GM18511 (cell line): ENCODE results near the gene TSPAN9.

ENCODE experiments used
- ATAC-seq: cut with Tn5 transposase; IDR thresholded peaks from one replicate; pipeline ENCODE4 v1.9.1; 2021; ENCODE audit warnings: mild to moderate bottlenecking, moderate library complexity; ENCODE audit not compliant: unreplicated experiment

Gene TSPAN9

DNA sequence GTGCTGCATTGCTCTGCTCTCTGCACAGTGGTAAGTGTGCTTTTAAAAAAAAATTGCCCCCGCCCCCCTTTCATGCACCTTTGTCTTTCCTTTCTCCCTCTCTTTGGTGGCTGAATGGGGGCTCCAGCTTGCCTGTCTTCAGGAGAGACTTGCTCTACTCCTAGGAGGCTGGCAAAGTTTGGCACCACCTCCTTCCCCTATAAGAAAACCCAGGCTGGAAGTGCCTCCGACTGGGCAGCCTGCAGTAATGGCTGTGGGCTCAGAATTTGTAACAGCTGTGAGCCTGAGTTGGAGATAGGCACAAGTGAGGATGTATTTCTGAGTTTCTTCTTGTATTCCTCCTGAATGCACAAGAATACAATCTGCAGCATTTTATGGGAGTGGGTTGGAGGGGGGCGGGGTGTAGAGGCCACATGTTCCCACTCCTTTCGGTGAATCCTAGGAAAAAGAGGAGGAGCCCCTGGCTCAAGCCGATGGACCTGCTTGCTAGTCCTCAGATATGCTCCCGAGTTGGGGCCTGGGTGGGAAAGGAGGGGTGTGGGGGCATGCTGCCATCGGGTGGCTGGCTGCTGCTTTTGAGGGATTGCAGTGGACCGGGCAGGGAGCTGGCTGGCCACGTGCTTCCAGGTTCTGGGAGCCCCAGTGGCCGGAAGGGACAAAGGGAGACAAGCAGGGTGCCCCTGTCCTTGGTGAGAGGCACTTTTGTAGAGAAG is 124.3 kb downstream of the TSPAN9 start:
- no peak for ATAC-seq

DNA sequence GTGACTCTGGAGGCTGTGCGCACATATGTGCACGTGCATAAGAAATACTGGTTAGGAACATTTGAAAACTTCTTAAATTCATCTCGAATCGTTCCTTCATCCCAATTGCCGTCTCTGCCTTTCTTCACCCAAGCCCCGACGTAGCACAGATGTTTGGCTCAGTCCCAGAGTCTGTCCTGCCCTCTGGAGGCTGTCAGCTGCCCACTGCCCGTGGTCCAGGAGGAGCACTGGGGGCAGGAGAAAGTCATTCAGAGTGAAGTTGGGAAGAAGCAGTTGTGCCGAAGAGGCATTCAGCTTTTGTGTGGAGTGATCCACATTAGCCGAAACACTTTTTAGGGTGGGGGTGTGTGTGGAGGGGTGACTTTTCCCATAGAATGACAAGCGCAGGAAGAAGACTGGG is 124.9 kb downstream of the TSPAN9 start:
- ATAC-seq: no peak

DNA sequence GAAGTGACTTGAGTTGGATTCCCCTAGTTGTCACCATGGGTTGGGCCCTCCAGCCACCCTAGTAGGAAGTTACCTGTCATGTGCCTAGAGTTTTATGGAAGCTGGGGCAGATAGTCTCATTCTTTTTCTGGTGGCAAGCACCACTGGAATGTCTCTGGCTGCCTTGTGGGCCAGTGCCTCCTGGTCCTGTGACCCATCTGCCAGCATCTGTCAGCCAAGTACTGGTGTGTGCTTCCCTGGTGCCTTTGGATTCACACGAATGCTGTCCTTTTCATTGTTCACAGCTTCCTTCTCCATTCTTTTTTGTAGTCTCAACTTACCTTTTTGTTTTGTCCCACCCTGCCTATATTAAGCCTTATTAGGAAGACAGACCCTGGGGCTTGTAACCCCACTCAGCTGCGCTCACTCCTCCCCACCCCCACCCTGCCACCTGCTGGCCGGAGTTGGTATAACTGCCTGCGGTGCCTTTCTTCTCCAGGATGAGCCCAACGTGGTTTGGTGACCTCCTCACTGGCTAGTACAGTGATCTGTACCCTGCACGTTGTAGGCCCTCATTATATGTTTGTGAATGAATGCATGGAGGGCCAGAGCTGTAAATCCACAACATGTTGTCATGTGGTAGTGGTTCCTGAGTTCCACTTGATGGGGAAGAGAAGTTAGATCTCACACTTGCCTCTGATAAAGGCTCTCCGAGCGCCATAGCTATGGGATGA is 125.7 kb downstream of the TSPAN9 start:
- ATAC-seq: no peak

DNA sequence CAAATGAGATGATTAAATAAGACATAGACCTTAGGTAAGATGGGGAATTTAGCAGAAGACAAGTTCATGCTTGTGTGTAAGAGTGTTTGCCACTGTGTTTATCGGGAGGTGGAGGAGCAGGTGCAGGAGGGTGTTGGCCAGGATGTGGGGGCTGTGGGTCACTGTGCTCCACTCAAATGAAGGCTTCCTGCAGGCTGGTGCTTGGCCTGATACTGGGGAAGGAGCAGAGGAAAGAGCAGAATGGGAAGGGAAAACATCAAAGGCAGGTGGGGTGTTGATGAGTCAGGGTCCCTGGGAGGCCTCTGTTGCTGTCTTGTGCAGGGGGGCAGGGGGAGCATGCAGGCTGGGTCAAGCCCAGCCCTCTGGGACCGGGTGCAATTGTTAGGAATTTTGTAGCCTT is 126.5 kb downstream of the TSPAN9 start:
- ATAC-seq: no peak

DNA sequence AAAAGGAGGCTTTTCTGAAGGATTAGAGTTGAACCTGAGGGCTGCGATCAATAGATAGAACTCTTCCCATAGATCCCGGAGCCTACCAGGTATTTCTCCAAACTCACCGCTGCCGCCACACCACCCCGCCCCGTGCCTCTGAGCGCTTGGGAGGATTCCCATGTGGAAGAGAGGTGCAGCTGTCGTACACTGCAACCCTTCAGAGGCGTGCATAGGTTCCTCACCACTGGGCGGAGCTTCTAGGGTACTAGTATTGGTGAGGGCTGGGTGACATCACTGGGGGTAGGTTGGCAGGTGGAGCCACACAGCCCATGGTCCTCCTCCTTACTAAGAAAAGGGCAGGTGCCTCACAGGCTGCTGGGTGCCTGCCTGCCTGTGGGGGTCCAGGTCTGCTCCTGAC is 127.0 kb downstream of the TSPAN9 start:
- ATAC-seq: no peak

DNA sequence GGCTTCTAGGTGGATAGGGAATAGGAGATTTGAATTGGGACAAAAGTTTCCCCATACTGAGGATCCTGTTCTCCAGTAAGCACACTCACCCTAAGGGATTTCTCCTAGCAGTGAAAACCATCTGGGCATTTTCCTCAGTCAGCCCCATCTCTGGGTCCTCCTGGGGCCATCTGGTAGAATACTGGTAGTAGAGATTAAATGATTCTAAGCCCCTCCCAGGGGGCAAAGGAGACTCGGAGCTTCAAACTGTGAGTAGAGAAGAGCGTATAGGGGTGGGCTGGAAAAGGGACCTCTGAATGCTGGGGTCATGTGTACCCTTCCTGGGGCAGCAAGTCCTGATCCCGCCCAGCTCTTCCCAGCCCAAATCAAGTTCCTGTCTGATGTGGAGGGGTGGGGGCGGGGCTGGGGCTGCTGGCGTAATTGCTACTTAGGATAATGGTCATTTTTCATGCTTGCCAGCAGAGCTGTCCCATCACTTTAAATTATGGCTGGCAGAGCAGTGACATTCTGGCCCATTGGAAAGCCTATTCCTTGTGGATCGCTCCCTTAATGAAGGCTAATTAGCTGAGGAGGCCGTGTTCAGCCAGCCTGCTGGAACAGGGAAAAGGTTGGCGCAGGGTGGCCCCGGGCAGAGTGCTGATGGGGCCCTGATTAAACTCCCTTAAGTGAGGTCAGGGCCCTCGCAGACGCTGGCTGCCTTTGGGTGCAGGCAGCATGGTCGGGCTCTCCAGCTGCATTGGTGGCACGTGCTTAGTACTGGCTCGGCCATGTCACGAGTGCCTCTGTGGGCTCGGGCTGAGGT is 127.8 kb downstream of the TSPAN9 start:
- no peak for ATAC-seq

DNA sequence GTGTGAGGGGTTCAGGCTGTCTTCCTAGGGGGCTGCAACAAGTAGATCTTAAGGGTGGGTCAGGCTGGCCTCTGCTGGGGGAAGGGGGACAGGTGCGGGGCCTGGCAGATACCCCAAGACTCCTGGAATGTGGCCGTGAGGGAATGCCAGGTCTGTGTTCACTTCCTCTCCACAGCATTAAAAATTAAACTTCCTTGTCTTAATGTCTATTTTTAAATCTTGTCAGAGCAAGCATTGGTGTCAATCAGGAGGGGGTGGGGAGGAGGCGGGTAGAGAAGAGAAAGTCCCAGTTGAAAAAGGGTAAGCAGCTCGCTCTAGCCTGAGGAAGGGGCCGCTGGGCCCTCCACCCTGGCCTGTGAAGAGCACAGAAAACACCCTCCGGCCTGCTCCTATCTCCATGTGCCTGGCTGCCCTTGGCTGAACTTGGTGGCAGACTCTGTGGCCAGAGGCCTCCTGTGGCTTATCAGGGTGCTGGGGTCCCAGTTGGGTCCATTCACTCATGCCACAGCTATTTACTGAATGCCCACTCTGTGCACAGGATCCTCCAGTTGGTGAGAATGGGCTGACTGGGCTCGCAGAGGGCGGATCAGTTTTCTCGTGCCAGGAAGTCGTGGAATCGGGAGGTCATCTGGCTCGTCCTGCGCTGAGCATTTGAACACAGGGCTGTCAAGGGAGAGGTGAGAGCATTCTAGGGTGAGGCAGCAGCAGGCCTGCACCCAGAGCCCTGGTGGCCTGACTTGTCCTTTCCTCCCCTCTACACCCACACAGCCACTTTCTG is 128.8 kb downstream of the TSPAN9 start:
- no peak for ATAC-seq

DNA sequence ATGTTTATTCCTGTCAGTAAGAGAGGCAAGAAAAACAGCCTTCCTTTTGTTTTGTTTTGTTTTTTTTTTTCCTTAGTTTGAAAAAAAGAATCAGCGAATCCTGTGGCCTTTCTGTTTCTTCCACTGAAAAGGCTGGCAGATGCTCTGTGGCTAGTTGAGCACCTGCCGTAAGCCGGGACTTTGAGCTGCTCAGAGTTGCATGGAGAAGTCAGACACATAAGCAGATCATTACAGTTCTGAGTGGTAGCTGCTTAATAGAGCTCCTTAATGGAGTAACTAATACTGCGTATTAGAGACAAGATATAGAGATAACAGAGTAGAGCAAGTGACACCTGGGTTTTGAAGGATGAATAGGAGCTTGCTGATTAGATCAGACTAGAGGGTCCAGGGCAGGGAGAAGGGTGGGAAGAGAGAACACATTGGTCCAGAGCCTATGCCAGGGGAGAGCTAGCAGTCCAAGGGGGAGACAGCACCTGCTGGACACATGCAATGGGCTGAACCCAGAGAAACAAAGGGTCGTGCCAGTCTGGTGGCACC is 129.4 kb downstream of the TSPAN9 start:
- no peak for ATAC-seq

DNA sequence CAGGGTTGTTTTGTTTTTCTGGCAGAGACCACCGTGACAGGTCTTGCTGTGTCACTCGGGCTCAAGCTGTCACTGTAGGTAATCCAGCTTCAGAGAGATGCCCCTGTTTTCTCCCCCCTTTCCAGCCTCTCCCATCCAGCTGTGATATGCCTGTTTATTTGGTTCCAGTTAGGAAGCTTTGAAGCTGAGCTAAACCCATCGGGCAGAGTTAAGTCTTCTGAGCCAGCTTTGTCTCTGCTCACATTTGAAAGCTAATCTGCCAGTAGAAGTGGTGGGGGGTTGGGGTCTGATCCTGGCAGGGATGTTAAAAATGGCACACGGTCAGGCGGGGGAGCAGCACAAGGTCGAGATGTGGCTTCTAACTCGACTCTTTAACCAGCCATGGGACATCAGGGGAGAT is 130.0 kb downstream of the TSPAN9 start:
- no peak for ATAC-seq

DNA sequence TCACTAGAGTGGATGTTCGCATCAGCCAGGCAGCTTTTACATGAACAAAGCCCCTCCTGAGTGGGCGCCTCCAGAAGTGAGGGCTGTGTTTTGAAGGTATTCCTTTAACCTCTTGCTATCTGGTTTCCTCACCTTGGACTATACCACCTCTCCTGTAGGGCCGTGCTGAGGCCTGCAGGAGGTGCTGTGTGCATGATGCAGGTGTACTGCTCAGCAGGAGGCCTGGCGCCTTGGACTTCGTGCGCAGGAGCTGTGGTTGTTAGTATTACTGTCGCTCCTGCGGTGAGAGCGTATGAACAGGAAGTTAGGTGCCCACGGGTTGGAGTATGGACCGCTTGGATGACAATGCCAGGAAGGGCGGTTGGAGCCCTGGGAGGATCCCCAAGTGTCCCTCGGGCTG is 130.7 kb downstream of the TSPAN9 start:
- no peak for ATAC-seq

DNA sequence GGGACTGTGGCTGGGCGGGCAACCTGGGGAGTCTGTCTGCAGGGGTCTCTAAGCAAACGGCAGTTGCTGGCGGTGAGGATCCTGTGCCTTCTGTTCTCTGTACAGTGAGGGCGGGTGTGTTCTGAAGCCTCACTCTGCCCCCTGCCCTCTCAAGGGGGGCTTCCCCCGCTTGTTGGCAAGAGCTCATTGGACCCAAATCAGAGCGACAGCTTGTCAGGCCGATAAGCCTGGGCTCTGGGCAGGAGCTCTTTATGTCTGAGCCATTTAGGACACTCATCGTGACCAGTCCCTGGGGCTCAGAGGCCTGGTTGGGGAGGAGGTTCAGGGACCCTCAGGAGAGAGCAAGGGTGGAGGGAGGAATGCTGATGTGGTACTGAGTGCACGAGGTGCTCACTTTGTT is 136.0 kb downstream of the TSPAN9 start:
- ATAC-seq: no peak

DNA sequence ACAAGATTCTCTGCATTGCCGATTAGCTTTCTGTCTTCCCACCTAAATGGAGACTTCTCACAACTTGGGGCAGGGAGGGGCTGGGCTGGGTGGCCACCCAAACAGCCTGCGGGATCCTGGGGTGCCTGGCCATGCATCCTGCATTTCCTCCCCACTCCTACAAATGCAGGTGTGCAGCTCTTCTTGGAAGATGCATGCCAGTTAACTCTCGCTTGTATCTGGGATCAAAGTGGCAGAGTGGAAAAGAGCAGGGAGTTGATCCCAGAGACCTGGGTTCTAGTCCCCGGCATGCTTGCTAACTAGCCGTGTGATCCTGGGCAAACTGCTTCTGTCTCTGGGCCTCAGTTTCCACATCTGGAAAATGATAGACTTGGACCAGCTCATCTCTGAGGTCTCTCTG is 136.6 kb downstream of the TSPAN9 start:
- no peak for ATAC-seq

DNA sequence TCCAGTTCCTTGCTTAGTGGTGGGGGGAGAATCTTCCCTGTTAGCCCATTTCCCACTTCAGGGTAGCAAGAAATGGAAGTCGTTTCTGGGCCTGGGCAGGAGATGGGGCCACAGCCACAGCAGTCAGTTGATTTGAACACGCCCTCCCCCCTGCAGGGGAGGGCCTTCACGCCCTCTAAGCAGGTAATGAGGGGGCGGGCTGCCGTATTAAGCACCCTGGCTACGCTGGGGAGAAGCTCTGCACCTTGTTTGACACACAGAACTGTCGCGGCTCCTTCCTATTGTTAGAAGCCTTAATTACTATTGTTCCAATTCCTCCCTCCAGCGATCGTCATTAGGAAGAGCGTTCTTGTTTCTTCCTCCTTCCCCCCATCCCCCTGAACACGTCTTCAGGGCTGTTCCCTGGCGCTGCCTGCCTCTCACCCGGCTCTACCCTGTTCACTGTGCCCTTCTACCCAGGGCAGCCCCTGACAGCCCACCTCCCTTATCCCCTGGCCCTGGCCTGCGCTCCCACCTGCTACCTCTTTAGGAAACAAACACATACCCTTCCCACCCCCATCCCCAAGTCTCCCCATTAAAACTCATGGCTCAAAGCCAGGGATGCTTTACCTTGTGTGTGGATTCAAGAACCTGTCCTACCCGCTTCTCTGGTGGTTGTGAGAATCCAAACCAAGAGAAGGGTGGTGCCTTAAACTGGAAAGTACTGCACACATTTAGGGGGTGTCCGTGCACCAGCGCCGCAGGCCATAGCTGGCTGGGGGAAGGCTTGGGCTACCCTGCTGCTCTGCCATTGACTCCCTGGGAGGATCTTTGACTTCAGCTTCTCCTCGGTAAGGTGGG is 137.6 kb downstream of the TSPAN9 start:
- no peak for ATAC-seq

DNA sequence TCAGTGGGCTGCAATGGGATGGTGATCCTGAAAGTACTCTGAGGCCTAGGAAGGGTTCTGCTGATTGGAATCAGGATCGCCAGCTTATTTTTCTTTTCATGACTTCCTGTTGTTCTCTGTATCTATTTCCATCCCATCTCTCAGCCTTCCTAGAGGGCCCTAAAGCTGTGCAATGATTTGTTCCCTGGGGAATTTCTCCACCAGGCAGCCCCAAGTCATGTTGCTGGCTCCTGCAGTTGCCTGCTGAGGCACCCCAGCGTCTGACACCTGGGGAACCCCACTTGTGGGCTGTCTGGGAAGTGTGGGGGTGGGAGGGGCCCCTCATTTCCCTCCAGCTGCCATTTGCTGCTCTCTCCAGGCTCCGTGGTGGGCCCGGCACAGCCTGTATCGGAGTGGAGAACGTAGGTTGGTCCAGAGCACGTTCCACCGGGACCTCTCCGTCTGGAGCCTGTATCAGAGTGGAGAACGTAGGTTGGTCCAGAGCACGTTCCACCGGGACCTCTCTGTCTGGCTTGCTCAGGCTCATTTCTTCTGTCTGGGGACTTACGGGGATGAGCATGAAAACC is 138.3 kb downstream of the TSPAN9 start:
- ATAC-seq: no peak

DNA sequence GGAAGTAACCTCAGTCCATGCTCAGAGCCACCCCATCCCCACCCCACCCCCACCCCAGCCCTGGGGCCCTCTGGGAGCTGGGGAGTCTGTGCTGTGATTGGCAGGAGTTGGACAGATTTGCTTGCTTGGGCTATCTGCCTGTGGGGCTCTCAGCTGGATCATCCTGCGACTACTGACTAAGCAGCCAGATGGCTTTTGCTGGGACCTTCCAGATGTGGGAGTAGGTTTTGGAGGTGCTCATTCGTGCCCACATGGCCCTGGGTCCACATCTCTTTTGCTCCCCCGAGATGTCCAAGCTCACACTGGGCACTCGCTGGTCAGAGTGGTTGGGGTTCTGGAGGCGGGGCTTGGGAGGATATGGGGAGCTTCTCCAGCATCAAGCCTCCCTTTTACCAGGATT is 138.9 kb downstream of the TSPAN9 start:
- ATAC-seq: no peak

DNA sequence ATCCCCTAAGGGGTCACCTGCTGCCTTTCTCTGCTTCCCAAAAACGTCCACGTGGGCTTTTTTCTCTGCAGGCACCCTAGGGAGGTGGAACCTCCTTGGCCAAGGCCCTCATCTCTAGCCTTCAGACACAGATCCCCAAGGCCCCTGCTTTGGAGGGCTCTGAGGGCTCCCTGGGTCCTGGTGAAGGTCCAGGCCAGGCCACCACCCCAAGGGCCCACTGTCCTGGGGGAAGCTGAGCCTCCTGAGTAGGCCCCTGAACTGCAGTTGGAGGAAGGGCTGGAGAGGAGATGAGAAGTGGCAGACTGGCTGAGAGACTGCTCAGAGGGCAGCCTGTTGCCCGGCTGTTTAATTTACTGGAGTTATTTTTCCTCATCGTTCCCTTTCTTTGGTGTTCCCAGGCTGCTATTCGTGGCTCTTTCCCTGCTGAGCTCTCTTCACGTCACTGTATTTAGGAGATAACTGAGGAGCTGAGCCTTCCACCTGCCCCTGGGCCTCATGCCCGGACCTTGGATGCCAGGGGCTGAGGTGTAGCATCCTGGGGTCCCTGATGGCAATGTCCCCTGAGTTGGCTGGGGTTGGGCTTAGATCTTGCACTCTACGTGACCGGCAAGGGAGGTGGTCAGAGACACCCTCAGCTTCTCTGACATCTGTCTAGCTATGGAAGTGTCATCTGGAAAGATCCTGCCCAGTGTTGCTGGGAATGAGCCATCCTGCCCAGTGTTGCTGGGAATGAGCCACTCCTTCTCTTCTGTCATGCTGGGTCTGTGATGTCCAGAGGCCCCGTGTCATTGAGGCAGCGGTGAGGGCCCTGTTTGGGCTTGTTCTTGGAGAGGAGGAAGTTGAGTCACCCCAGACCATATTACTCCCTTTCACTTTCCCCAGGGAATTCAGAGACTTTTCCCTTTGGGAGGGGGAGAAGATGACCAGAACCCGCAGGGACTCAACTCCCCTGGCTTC is 139.8 kb downstream of the TSPAN9 start:
- no peak for ATAC-seq

DNA sequence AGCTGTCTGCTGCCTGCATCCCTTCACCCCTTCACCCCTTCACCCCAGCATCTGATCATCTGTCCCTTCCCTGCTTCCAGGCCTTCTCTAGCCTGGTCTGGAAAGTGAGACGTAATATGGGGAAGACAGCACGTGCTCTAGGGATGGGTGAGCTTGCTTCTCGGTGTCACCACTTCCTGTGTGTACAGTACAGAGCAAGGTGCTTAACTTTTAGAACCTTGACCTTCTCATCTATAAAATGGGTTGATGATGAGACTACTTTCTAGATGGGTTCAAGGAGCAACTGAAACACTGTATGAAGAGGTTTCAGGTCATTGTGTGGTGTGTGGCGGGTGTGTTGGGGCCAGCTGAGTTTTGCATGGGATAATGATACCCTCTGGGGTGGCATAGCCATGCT is 140.5 kb downstream of the TSPAN9 start:
- ATAC-seq: no peak
